HG03103 (cell line): ENCODE data around the gene UHRF1.
A peak's percentile ranks its signal among the peaks of the same experiment; 100 is the strongest.
"Not testable (repeated sequence)": the region's sequence is repeated elsewhere in the genome, so short reads cannot be mapped to it uniquely, and the experiment has no call there.

ENCODE experiments used
- ATAC-seq: cut with Tn5 transposase; IDR thresholded peaks from one replicate; pipeline ENCODE4 v1.9.1; 2021; ENCODE audit warnings: low read depth; ENCODE audit not compliant: unreplicated experiment

UHRF1 gene

DNA sequence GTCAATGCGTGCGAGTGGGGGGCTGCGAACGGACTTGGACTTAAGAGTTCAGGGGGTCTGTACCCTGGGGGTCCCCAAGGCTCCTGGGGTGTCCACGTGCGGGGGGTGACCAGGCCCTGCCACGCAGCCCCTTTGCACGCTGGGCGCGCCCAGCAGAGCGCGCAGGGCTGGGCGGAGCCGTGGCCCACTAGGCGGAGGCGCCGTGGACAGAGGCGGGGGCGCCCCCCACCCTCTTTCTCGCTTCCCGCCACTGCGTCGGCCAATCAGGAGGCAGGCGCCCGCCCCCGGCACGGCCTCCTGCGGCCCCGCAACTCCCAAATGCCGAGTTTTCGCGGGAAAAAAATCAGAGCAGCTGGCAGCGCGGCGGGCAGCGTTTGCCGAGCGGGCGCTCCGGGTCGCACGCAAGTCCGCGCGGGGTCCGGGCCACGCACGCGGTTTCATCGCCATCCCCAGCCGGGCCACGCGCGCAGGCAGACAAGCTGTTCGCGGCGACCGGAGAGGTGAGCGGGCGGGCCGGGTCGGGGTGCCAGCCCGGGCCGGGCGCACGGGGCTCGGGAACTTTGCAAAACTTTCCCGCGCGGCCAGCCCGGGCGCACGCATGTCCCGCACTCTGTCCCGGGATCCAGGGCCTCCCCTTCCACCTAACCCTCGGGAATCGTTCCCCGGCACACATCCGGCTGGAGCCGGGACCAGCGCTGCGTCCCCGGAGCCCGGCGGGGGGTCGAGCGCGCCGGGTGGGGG, at the start of gene UHRF1:
UHRF1 (plus strand) TSS at position 346 of the 741 bp plus-strand sequence. CDS start 1,385 bp downstream, outside the sequence.
- no peak for ATAC-seq

DNA sequence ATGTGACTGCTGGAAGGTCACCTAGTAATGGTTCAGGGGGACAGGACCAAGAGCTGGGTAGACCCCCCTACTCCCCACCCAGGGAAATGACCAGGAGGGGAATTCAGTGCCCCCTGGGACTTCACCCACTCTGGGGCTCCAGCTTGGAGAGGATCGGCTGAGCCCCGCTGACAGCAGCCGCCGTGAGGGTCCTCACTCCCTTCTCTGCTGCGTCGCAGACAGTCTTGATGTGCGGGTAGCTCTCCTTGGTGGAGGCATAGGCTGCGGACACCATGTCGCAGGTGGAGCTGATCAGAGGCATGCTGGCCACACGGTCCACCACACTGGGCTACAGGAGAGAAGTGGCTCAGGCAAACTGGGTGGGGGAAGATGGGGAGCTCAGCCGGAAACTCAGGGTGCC, 49.6 kb upstream of the UHRF1 start:
- no peak for ATAC-seq

DNA sequence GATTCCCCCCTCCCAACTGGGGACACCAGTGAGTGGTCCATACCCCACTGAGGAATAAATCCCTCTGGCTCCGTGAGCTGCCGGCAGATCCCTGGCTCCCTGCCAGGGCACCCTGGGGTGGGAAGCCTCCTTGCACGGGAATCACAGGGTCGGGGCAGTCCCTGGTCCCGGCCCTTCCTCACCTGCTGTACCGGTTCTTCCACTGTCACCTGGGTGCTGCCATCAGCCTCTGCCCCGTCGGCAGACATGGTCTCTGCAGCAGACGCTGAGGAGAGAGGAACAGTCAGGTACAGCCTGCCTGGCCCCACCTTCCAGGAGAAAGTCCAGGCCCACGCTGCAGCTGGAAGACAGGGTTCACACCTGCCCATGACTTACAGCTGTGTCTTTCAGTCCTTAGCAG, 48.2 kb upstream of the UHRF1 start:
- ATAC-seq, result no peak

GRCh38 chr19:4866595-4867424, 42.5 kb upstream of the UHRF1 start:
- no peak for ATAC-seq

- ATAC-seq, result peak; percentile 59
Observed at GRCh38 chr19:4867534-4868285, 41.6 kb upstream of the UHRF1 start, which contains the start of gene PLIN3. Gene PLIN3 (minus strand): TSS chr19:4867667. CDS start chr19:4861394, 6,273 bp downstream.

DNA sequence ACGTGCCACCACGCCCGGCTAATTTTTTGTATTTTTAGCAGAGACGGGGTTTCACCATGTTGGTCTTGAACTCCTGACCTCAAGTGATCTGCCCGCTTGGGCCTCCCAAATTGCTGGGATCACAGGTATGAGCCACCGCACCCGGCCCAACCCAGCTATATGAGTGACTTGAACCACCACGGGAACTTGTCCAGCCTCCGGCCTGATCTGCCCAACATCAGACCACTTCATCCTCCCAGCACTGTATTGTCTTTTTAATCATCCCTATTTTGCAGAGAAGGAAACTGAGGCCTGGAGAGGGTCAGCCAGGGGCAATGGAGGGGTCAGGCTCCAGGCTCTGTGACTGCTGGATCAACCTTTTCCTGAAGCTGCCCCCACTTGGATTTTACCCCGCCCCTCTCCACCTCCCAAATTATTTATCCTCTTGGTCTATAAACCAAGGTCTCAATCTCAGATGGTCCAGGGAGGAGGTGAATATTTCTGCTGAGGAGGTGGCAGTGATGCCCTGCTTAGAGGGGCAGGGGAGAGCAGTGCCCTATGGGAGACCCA, 40.9 kb upstream of the UHRF1 start:
- ATAC-seq, result no peak

DNA sequence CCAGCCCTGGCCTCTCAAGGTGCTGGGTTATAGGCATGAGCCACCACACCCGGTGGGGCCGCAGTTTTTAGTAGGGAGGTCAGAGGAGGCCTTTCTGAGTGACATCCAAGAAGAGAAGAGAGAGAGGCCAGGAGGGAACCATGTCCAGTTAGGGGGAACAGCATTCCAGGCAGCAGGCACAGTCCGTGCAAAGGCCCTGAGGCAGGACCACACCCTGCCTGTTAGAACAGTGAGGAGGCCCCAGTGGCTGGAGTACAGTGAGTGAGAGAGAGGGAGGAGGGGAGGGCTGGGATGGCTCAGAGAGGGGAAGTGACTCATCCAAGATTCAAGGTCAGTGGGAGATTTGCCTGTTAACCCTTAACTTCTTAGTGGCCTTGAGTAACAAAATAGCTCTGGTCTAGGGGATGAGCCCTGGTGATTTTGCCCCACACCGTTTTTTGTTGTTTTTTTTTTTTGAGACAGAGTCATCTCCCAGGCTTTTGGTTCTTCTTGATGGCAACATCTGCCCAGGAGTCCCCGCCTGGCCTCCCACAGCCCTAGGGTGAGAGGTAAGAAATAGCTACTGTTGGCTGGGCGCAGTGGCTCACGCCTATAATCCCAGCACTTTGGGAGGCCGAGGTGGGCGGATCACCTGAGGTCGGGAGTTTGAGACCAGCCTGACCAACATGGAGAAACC, 39.1 kb upstream of the UHRF1 start:
- no peak for ATAC-seq

- no peak for ATAC-seq
Observed at GRCh38 chr19:4871711-4872110, 37.6 kb upstream of the UHRF1 start.

DNA sequence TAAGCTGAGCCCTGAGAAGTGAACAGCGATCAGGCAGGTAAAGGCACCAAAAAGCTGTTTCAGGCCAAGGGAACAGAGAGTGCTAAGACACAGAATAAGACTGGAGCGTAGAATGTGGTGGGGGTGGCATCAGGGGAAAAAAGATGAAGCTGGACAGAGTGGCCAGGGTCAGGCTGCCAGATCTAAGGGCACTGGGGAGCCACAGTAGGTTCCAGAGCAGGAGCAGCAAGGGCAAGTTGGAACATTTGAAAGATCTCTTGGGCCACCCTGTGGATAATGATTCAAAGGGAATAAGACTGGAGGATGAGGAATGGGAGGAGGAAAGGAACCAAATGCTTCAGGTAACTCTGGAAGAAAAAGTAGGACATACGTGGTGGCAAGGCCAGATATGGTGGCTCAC, 35.4 kb upstream of the UHRF1 start:
- ATAC-seq, result no peak

GRCh38 chr19:4877753-4878490, 31.4 kb upstream of the UHRF1 start:
- no peak for ATAC-seq

DNA sequence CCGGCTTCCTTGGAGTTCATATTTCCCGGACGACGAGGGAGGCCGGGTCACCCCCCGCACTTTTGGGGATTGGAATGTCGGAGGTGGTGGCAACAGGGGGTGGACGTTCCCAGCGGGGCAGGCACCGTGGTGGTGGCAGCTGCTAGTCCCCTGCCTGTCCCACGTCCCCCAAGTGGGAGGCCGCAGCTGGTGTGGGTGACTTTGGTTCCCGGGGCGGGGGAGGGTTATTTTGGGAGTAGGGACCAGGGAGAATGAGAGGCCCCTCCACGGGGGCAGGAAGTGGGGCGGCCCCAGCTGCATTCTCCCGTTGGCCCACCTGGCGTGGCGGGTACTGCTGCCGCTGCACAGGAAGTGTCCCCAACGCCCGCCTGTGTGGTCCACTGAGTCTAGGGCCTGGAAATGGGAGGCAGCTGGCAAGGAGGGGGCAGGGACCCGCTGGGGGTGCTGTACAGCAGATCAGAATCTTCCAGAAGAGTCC, 30.8 kb upstream of the UHRF1 start:
- ATAC-seq, result no peak

DNA sequence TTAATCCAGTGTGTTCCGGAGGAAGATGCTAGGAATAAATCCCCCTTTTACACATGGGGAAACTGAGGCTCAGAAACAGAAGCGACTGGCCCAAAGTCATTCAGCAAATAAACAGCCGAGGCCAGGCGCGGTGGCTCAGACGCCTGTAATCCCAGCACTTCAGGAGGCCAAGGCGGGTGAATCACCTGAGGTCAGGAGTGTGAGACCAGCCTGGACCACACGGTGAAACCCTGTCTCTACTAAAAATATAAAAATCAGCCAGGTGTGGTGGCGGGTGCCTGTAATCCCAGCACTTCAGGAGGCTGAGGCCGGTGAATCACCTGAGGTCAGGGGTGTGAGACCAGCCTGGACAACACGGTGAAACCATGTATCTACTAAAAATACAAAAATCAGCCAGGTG, 30.3 kb upstream of the UHRF1 start:
- ATAC-seq, result no peak

- ATAC-seq, result not testable (repeated sequence)
Observed at GRCh38 chr19:4882874-4883273, 26.4 kb upstream of the UHRF1 start.

DNA sequence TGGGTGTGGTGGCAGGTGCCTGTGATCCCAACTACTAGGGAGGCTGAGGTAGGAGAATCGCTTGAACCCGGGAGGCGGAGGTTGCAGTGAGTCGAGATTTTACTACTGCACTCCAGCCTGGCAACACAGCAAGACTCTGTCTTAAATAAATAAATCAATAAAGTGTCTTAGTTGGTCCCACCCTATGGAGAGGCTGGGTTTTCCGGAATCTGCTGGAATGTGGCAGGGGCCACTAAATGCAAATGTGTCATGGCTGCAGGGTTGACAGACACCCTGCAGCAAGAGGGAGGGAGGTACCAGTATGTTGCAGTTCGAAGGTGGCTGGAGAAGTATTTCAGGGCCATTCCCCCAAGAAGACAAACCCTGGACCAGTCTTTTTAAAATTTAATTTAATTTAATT, 24.3 kb upstream of the UHRF1 start:
- ATAC-seq, result not testable (repeated sequence)

DNA sequence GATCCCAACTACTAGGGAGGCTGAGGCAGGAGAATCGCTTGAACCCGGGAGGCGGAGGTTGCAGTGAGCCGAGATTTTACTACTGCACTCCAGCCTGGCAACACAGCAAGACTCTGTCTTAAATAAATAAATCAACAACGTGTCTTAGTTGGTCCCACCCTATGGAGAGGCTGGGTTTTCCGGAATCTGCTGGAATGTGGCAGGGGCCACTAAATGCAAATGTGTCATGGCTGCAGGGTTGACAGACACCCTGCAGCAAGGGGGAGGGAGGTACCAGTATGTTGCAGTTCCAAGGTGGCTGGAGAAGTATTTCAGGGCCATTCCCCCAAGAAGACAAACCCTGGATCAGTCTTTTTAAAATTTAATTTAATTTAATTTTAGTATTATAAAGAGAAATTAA, 21.5 kb upstream of the UHRF1 start:
- not testable (repeated sequence) for ATAC-seq

GRCh38 chr19:4889034-4889815, 20.1 kb upstream of the UHRF1 start:
- no peak for ATAC-seq

- no peak for ATAC-seq
Observed at GRCh38 chr19:4891066-4891465, 18.2 kb upstream of the UHRF1 start.

DNA sequence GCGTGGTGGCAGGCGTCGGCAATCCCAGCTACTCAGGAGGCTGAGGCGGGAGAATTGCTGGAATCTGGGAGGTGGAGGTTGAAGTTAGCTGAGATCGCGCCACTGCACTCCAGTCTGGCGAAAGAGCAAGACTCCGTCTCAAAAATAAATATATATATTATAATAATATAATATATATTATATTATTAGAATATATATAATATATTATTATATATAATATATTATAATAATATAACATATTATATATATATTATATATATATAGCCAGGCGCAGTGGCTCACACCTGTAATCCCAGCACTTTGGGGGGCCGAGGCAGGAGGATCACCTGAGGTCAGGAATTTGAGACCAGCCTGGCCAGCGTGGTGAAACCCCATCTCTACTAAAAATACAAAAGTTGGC, 16.3 kb upstream of the UHRF1 start:
- not testable (repeated sequence) for ATAC-seq

- ATAC-seq, result no peak
Observed at GRCh38 chr19:4896372-4896771, 12.9 kb upstream of the UHRF1 start.
